CD4-positive, alpha-beta memory T cell (primary cell): ENCODE results near the gene SHROOM3. TPM values are rescaled to one million over a fixed set of nuclear protein-coding genes. Genes with fewer than 3 reads are reported as not detected.

ENCODE experiments used
- CTCF ChIA-PET: fragments of 350-600 bp; sonication (Branson Sonifier 250); formaldehyde crosslinking; loops from one replicate; lab custom pipeline; 2021; ENCODE audit warnings: inconsistent platforms; ENCODE audit not compliant: partially characterized antibody; lab: Charles Lee
- POLR2A ChIA-PET: fragments of 350-600 bp; sonication (Branson Sonifier 250); formaldehyde crosslinking; loops from one replicate; lab custom pipeline; 2021; ENCODE audit not compliant: partially characterized antibody; lab: Charles Lee
- DNase-seq, 5 donors: peaks; one replicate each; pipeline versions ENCODE4 v3.0.0 to v3.0.0-alpha.2; 2020 to 2022; ENCODE audit warnings: mixed read lengths in 1 of 5
- H3K27ac ChIP-seq: one replicate; pipeline ENCODE4 v1.7.0; 2013; ENCODE audit warnings: low read depth, low read length
- H3K27me3 ChIP-seq: 2 replicates; pipeline ENCODE4 v1.7.0; 2013; ENCODE audit warnings: mild to moderate bottlenecking, low read length, moderate library complexity; ENCODE audit not compliant: insufficient read depth
- H3K36me3 ChIP-seq: 2 replicates; pipeline ENCODE4 v1.7.0; 2013; ENCODE audit warnings: mild to moderate bottlenecking, low read length, moderate library complexity; ENCODE audit not compliant: insufficient read depth
- H3K4me1 ChIP-seq: 2 replicates; pipeline ENCODE4 v1.7.0; 2013; ENCODE audit warnings: mild to moderate bottlenecking, low read length, moderate library complexity; ENCODE audit not compliant: insufficient read depth
- H3K4me3 ChIP-seq, 2 donors: one replicate each; pipeline ENCODE4 v1.7.0; 2013; ENCODE audit warnings: low read length in 2 of 2, mild to moderate bottlenecking in 1 of 2
- H3K9me3 ChIP-seq, 2 donors: one replicate each; pipeline ENCODE4 v1.7.0; 2013; ENCODE audit warnings: low read length in 2 of 2, control low read depth in 1 of 2; ENCODE audit not compliant: control insufficient read depth in 1 of 2
- H3K27ac Mint-ChIP-seq, 7 donors: one replicate each; pipeline ENCODE4 v1.8.0; 2020 to 2021; ENCODE audit warnings: mixed read lengths in 7 of 7, mild to moderate bottlenecking in 6 of 7, inconsistent platforms in 3 of 7, moderate library complexity in 3 of 7
- H3K27me3 Mint-ChIP-seq, 2 donors: one replicate each; pipeline ENCODE4 v1.8.0; 2020 to 2021; ENCODE audit warnings: mixed read lengths in 2 of 2
- H3K36me3 Mint-ChIP-seq, 2 donors: one replicate each; pipeline ENCODE4 v1.8.0; 2020 to 2021; ENCODE audit warnings: mixed read lengths in 2 of 2, inconsistent platforms in 1 of 2, mild to moderate bottlenecking in 1 of 2
- H3K4me1 Mint-ChIP-seq, 4 donors: one replicate each; pipeline ENCODE4 v1.8.0; 2020 to 2021; ENCODE audit warnings: mixed read lengths in 4 of 4, mild to moderate bottlenecking in 1 of 4
- H3K4me3 Mint-ChIP-seq, 8 donors: one replicate each; pipeline ENCODE4 v1.8.0; 2020 to 2021; ENCODE audit warnings: mixed read lengths in 8 of 8, mild to moderate bottlenecking in 7 of 8, moderate library complexity in 6 of 8, inconsistent platforms in 3 of 8
- H3K9me3 Mint-ChIP-seq, 8 donors: one replicate each; pipeline ENCODE4 v1.8.0; 2020 to 2021; ENCODE audit warnings: mixed read lengths in 8 of 8, mild to moderate bottlenecking in 5 of 8, inconsistent platforms in 3 of 8, moderate library complexity in 1 of 8
- intact Hi-C: fragments of 100-400 bp; cut with micrococcal nuclease; formaldehyde crosslinking; loops from one replicate; pipeline ENCODE4 v1.15.1; 2023
- polyA plus RNA-seq, 2 donors: library from polyadenylated mRNA; unstranded; fragments of 300-500 nt; fragmentation: Illumina TruSeq; gene quantifications; one replicate each; pipeline ENCODE4 v1.2.3, GENCODE V29; 2021
- total RNA-seq, 2 experiments: library from RNA; stranded (reverse); gene quantifications; one replicate each; pipeline ENCODE4 v1.2.3, GENCODE V29; 2021

Gene SHROOM3
- total and polyA plus RNA-seq, 4 experiments from 2014 or later: not detected

GRCh38 chr4:76795243-76795642 lies 360.2 kb downstream of the SHROOM3 start:
- Mint-ChIP-seq H3K27me3 (peaks cover 0 to 9% of the 10 kb centered on the region in 2 donors), H3K4me3 (no peak overlapping the region), H3K27ac (no peak overlapping the region), H3K36me3 (no peaks in the 10 kb centered on the region), H3K4me1 (no peaks in the 10 kb centered on the region), H3K9me3 (peaks cover 0 to 2% (median 0%) of the 10 kb centered on the region in 8 donors)
- no peaks in the 10 kb centered on the region for H3K9me3 ChIP-seq
- no peaks in the 10 kb centered on the region for H3K36me3 ChIP-seq
- no peak overlapping the region for H3K27ac ChIP-seq
- no peak overlapping the region for H3K4me3 ChIP-seq
- ChIA-PET CTCF (no interaction called here), POLR2A (no interaction called here)
- no peaks in the 10 kb centered on the region for H3K27me3 ChIP-seq
- H3K4me1 ChIP-seq: no peaks in the 10 kb centered on the region
- intact Hi-C loops: no loop called here
- no peak for DNase-seq

- Mint-ChIP-seq H3K9me3 (peaks cover 0 to 2% (median 0%) of the 10 kb centered on the region in 8 donors), H3K27me3 (peaks cover 8 to 14% of the 10 kb centered on the region in 2 donors), H3K36me3 (no peaks in the 10 kb centered on the region), H3K4me1 (no peaks in the 10 kb centered on the region), H3K27ac (no peak overlapping the region), H3K4me3 (no peak overlapping the region)
- POLR2A ChIA-PET: interaction anchor here (0.9 kb wide), 1 partner anchor 11 kb away, joined by 3 read pairs; no protein-coding TSS in a partner anchor
- CTCF ChIA-PET: no interaction called here
- Histone ChIP-seq H3K4me1 (no peaks in the 10 kb centered on the region), H3K27ac (no peak overlapping the region), H3K36me3 (no peaks in the 10 kb centered on the region), H3K4me3 (no peak overlapping the region), H3K9me3 (no peaks in the 10 kb centered on the region), H3K27me3 (no peaks in the 10 kb centered on the region)
- DNase-seq: no peak
- intact Hi-C loops: no loop called here
These were observed 364.1 kb downstream of the SHROOM3 start for GRCh38 chr4:76799140-76799539.

GRCh38 chr4:76799718-76800117 lies 364.7 kb downstream of the SHROOM3 start:
- ChIA-PET CTCF (no interaction called here), POLR2A (interaction anchor here (0.9 kb wide), 1 partner anchor 10 kb away, joined by 3 read pairs; no protein-coding TSS in a partner anchor)
- intact Hi-C loops: no loop called here
- DNase-seq: no peak
- Mint-ChIP-seq H3K27me3 (peaks cover 8 to 14% of the 10 kb centered on the region in 2 donors), H3K36me3 (no peaks in the 10 kb centered on the region), H3K4me3 (no peak overlapping the region), H3K4me1 (no peaks in the 10 kb centered on the region), H3K9me3 (peaks cover 0 to 2% (median 0%) of the 10 kb centered on the region in 8 donors), H3K27ac (no peak overlapping the region)
- Histone ChIP-seq H3K27me3 (no peaks in the 10 kb centered on the region), H3K9me3 (no peaks in the 10 kb centered on the region), H3K4me3 (no peak overlapping the region), H3K27ac (no peak overlapping the region), H3K36me3 (no peaks in the 10 kb centered on the region), H3K4me1 (no peaks in the 10 kb centered on the region)

GRCh38 chr4:76800902-76801301 lies 365.9 kb downstream of the SHROOM3 start:
- H3K27me3 Mint-ChIP-seq: peaks cover 8 to 16% of the 10 kb centered on the region in 2 donors
- Histone ChIP-seq H3K27ac (no peak overlapping the region), H3K4me3 (no peak overlapping the region), H3K9me3 (no peaks in the 10 kb centered on the region), H3K4me1 (no peaks in the 10 kb centered on the region), H3K27me3 (no peaks in the 10 kb centered on the region), H3K36me3 (no peaks in the 10 kb centered on the region)
- DNase-seq: no peak
- H3K4me1 Mint-ChIP-seq: no peaks in the 10 kb centered on the region
- peaks cover 0 to 2% (median 0%) of the 10 kb centered on the region in 8 donors for H3K9me3 Mint-ChIP-seq
- intact Hi-C loops: no loop called here
- no peaks in the 10 kb centered on the region for H3K36me3 Mint-ChIP-seq
- peak overlapping the region in 1 of 8 donors; percentile 37 for H3K4me3 Mint-ChIP-seq
- POLR2A ChIA-PET: no interaction called here
- no peak overlapping the region for H3K27ac Mint-ChIP-seq
- CTCF ChIA-PET: no interaction called here

- peak in 1 of 5 donors; percentile 33 for DNase-seq
- Histone ChIP-seq H3K9me3 (no peaks in the 10 kb centered on the region), H3K27ac (no peak overlapping the region), H3K4me3 (no peak overlapping the region), H3K27me3 (no peaks in the 10 kb centered on the region), H3K36me3 (no peaks in the 10 kb centered on the region), H3K4me1 (no peaks in the 10 kb centered on the region)
- H3K4me1 Mint-ChIP-seq: no peaks in the 10 kb centered on the region
- ChIA-PET CTCF (no interaction called here), POLR2A (no interaction called here)
- H3K27me3 Mint-ChIP-seq: peaks cover 8 to 16% of the 10 kb centered on the region in 2 donors
- no peaks in the 10 kb centered on the region for H3K36me3 Mint-ChIP-seq
- H3K9me3 Mint-ChIP-seq: peaks cover 0 to 7% (median 4%) of the 10 kb centered on the region in 8 donors
- no peak overlapping the region for H3K4me3 Mint-ChIP-seq
- intact Hi-C loops: no loop called here
- no peak overlapping the region for H3K27ac Mint-ChIP-seq
These were observed 366.7 kb downstream of the SHROOM3 start for GRCh38 chr4:76801621-76802235.

GRCh38 chr4:76802236-76803021 lies 367.4 kb downstream of the SHROOM3 start:
- Mint-ChIP-seq H3K4me1 (no peaks in the 10 kb centered on the region), H3K36me3 (no peaks in the 10 kb centered on the region), H3K27ac (no peak overlapping the region), H3K27me3 (peaks cover 9 to 16% of the 10 kb centered on the region in 2 donors), H3K9me3 (peaks cover 0 to 14% (median 8%) of the 10 kb centered on the region in 8 donors), H3K4me3 (no peak overlapping the region)
- Histone ChIP-seq H3K4me1 (no peaks in the 10 kb centered on the region), H3K36me3 (no peaks in the 10 kb centered on the region), H3K9me3 (no peaks in the 10 kb centered on the region), H3K27ac (no peak overlapping the region), H3K4me3 (no peak overlapping the region), H3K27me3 (no peaks in the 10 kb centered on the region)
- no peak for DNase-seq
- intact Hi-C loops: no loop called here
- CTCF ChIA-PET: no interaction called here
- POLR2A ChIA-PET: no interaction called here

- Histone ChIP-seq H3K27ac (no peak overlapping the region), H3K9me3 (no peaks in the 10 kb centered on the region), H3K36me3 (no peaks in the 10 kb centered on the region), H3K4me3 (no peak overlapping the region), H3K4me1 (no peaks in the 10 kb centered on the region), H3K27me3 (no peaks in the 10 kb centered on the region)
- no peak for DNase-seq
- ChIA-PET POLR2A (no interaction called here), CTCF (no interaction called here)
- H3K36me3 Mint-ChIP-seq: no peaks in the 10 kb centered on the region
- H3K4me3 Mint-ChIP-seq: no peak overlapping the region
- no peak overlapping the region for H3K27ac Mint-ChIP-seq
- intact Hi-C loops: no loop called here
- H3K9me3 Mint-ChIP-seq: peaks cover 1 to 25% (median 17%) of the 10 kb centered on the region in 8 donors
- H3K27me3 Mint-ChIP-seq: peaks cover 8 to 16% of the 10 kb centered on the region in 2 donors
- no peaks in the 10 kb centered on the region for H3K4me1 Mint-ChIP-seq
These were observed 368.5 kb downstream of the SHROOM3 start for GRCh38 chr4:76803522-76803921.
